ENCODE measurements around the gene ZC3HAV1. TPM values are rescaled to one million over a fixed set of nuclear protein-coding genes. Genes with fewer than 3 reads are reported as not detected.

Gene ZC3HAV1
- total RNA-seq, 1 donor from 2014 or later = 11.0 TPM

DNA sequence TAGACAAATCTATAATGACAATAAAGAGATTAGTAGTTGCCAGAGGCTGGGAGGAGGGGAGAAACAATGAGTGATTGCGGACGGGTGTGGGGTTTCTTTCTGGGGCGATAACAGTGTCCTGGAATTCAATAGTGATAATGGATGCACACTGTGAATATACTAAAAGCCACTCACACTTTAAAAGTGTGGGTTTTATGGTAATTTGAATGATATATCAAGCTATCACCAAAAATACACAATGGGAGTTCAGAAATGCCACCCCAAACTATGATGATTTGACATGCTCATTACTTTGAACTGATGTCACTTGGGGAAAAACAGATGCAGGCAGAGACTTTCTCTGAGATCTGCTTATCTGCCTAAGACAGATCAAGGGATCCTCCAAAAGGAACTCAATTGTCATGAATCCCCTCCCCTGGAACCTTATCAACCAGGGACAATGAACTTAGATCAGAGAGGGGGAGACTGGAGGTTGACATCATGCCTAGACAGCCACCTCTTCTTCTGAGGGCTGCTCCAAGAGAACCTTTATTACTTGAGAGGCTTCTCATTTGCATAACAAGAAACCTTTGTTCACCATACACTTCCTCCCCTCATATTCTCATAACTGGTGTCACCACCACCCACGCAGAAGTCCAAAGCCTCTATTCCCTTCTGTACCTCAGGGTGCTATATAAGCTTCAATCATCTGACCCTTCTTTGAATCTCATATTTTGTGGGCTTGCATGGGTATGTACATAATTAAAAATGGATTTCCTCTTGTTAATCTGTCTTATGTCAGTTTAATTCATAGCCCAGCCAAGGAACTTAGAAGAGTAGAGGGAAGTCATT lies 14.8 kb upstream of the ZC3HAV1 start:
- Histone ChIP-seq H4K20me1 (ENCODE audit: low read depth) (no peaks in the 10 kb centered on the region), H3K36me3 (no peaks in the 10 kb centered on the region), H3K4me3 (no peak overlapping the region), H3K27ac (no peak overlapping the region), H3K79me2 (ENCODE audit: low read depth) (no peaks in the 10 kb centered on the region), H3K9me3 (ENCODE audit: low read depth) (no peaks in the 10 kb centered on the region), H3F3A (ENCODE audit: low read depth) (no peaks in the 10 kb centered on the region), H2AFZ (replicated peaks) (no peak overlapping the region), H3K4me2 (no peak overlapping the region), H3K9ac (no peak overlapping the region), H3K4me1 (no peaks in the 10 kb centered on the region), H3K27me3 (peaks cover 14% of the 10 kb centered on the region)
- no peak overlapping the region for H3K27ac Mint-ChIP-seq
- no peaks in the 10 kb centered on the region for H3K4me1 Mint-ChIP-seq
- peaks cover 2% of the 10 kb centered on the region for H3K27me3 Mint-ChIP-seq (ENCODE audit: insufficient read depth, low read depth)
- H3K4me3 Mint-ChIP-seq = no peak overlapping the region
- H3K9me3 Mint-ChIP-seq = no peaks in the 10 kb centered on the region
- TF ChIP-seq EZH2 (IDR thresholded peaks at IDR 0.05) (no peak), EZH2phosphoT487 (IDR thresholded peaks at IDR 0.05) (no peak)
- TF ChIP-seq, protein P1, sequence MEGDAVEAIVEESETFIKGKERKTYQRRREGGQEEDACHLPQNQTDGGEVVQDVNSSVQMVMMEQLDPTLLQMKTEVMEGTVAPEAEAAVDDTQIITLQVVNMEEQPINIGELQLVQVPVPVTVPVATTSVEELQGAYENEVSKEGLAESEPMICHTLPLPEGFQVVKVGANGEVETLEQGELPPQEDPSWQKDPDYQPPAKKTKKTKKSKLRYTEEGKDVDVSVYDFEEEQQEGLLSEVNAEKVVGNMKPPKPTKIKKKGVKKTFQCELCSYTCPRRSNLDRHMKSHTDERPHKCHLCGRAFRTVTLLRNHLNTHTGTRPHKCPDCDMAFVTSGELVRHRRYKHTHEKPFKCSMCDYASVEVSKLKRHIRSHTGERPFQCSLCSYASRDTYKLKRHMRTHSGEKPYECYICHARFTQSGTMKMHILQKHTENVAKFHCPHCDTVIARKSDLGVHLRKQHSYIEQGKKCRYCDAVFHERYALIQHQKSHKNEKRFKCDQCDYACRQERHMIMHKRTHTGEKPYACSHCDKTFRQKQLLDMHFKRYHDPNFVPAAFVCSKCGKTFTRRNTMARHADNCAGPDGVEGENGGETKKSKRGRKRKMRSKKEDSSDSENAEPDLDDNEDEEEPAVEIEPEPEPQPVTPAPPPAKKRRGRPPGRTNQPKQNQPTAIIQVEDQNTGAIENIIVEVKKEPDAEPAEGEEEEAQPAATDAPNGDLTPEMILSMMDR (IDR thresholded peaks at IDR 0.05) = no peak
- DNase-seq (ENCODE audit: low spot score) = no peak
- no peaks in the 10 kb centered on the region for H3K36me3 Mint-ChIP-seq

GRCh38 chr7:139119486-139119849 lies 9.9 kb upstream of the ZC3HAV1 start:
- Mint-ChIP-seq H3K36me3 (no peaks in the 10 kb centered on the region), H3K27ac (no peak overlapping the region), H3K27me3 (ENCODE audit: insufficient read depth, low read depth) (peaks cover 2% of the 10 kb centered on the region), H3K4me1 (no peaks in the 10 kb centered on the region), H3K9me3 (no peaks in the 10 kb centered on the region), H3K4me3 (no peak overlapping the region)
- Histone ChIP-seq H3K4me3 (no peak overlapping the region), H4K20me1 (ENCODE audit: low read depth) (no peaks in the 10 kb centered on the region), H3K36me3 (no peaks in the 10 kb centered on the region), H2AFZ (replicated peaks) (no peak overlapping the region), H3K27me3 (no peaks in the 10 kb centered on the region), H3K9ac (no peak overlapping the region), H3K4me1 (no peaks in the 10 kb centered on the region), H3K4me2 (no peak overlapping the region), H3K9me3 (ENCODE audit: low read depth) (no peaks in the 10 kb centered on the region), H3K27ac (no peak overlapping the region), H3F3A (ENCODE audit: low read depth) (no peaks in the 10 kb centered on the region), H3K79me2 (ENCODE audit: low read depth) (no peaks in the 10 kb centered on the region)
- no peak for DNase-seq (ENCODE audit: low spot score)
- TF ChIP-seq EZH2phosphoT487 (IDR thresholded peaks at IDR 0.05) (no peak), EZH2 (IDR thresholded peaks at IDR 0.05) (no peak)
- TF ChIP-seq, protein P1 (IDR thresholded peaks at IDR 0.05) = no peak

DNA sequence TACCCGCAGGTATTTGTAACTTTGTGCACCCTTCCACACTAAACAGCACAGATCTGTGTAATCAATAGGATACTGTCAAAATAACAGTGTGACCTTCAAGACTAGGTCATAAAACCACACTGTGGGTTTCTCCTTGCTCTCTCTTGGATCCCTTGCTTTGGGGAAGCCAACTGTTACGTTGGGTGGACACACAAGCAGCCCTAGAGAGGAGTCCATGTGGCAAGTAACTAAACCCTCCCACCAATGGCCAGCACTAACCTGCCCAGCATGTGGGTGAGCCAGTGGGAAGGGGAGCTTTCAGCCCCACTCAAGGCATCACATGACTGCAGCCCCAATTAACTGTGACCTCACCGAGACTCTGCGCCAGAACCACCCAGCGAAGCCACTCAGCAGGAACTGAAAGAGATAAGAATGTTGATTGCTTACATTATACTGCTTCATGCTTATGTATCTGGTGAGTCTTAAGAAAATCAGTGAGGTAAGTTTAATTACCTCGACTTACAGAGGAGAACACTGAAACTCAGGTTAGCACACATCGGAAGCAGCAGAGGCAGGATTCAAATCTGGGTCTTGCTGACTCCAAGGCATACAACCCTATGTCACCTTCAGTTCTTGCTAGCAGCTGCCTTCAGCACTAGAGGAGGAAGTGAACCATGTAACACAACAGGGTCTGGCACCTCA lies 9.4 kb upstream of the ZC3HAV1 start:
- no peak for DNase-seq (ENCODE audit: low spot score)
- no peak overlapping the region for H3K4me2 ChIP-seq
- no peaks in the 10 kb centered on the region for H3K79me2 ChIP-seq (ENCODE audit: low read depth)
- H3K4me3 ChIP-seq = no peak overlapping the region
- H3K27ac ChIP-seq = no peak overlapping the region
- Mint-ChIP-seq H3K9me3 (no peaks in the 10 kb centered on the region), H3K27me3 (ENCODE audit: insufficient read depth, low read depth) (peaks cover 2% of the 10 kb centered on the region), H3K4me1 (no peaks in the 10 kb centered on the region), H3K27ac (no peak overlapping the region), H3K4me3 (no peak overlapping the region), H3K36me3 (no peaks in the 10 kb centered on the region)
- H3F3A ChIP-seq (ENCODE audit: low read depth) = no peaks in the 10 kb centered on the region
- no peaks in the 10 kb centered on the region for H3K36me3 ChIP-seq
- H4K20me1 ChIP-seq (ENCODE audit: low read depth) = no peaks in the 10 kb centered on the region
- peak overlapping the region; percentile 42 for H2AFZ ChIP-seq (replicated peaks)
- H3K9ac ChIP-seq = no peak overlapping the region
- no peaks in the 10 kb centered on the region for H3K27me3 ChIP-seq
- no peaks in the 10 kb centered on the region for H3K4me1 ChIP-seq
- TF ChIP-seq, protein P1 (IDR thresholded peaks at IDR 0.05) = no peak
- no peak for TF ChIP-seq EZH2 (IDR thresholded peaks at IDR 0.05)
- no peak for TF ChIP-seq EZH2phosphoT487 (IDR thresholded peaks at IDR 0.05)
- no peaks in the 10 kb centered on the region for H3K9me3 ChIP-seq (ENCODE audit: low read depth)
